Measurements from ENCODE around the gene TMEM132A.

DNA sequence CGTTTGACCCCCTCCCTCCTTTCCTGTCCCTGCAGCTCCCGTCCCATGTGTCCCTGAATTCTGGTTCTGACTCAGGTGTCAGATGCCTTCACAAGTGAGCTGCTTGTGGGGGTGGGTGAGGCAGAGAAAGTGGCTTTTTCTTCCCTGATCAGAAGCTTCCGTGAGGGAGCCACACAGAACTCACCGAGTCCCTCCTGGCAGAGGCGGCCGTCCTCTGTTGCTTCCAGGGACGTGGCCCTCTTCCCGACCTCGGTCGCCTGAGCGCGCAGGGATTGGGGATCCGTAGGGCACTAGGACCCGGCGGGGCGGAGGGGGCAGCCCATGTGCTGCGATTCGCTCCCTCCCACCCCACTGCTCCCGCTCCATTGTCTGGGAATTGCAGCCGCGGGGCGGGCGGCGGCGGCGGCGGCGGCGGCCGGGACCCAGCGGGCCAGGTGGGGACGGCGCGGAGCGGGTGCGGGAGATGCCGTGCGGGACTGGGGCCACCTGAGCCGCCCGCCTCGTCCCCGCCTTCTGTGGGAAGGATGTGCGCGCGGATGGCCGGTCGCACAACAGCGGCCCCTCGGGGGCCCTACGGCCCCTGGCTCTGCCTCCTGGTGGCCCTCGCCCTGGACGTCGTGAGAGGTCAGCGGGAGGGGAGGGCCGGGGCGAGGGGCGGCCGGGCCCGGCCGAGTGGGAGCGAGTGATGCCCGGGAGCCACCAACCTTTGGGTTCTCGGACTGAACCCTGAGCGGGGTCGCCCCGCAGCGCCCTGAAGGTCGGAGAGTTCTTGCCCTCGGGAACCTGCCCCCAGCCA is at the start of gene TMEM132A:
- TF ChIP-seq TAF1 (conservative IDR thresholded peaks at IDR 0.05) (no peak), MAX (IDR thresholded peaks at IDR 0.05) (no peak), REST (IDR thresholded peaks at IDR 0.05) (no peak), EGR1 (IDR thresholded peaks at IDR 0.05; ENCODE audit: low read depth in 2 of 2) (no peak), RAD21 (IDR thresholded peaks at IDR 0.05) (no peak), JUND (IDR thresholded peaks at IDR 0.05) (no peak), NR2F2 (IDR thresholded peaks at IDR 0.05) (no peak)
- TF ChIP-seq, protein P1, sequence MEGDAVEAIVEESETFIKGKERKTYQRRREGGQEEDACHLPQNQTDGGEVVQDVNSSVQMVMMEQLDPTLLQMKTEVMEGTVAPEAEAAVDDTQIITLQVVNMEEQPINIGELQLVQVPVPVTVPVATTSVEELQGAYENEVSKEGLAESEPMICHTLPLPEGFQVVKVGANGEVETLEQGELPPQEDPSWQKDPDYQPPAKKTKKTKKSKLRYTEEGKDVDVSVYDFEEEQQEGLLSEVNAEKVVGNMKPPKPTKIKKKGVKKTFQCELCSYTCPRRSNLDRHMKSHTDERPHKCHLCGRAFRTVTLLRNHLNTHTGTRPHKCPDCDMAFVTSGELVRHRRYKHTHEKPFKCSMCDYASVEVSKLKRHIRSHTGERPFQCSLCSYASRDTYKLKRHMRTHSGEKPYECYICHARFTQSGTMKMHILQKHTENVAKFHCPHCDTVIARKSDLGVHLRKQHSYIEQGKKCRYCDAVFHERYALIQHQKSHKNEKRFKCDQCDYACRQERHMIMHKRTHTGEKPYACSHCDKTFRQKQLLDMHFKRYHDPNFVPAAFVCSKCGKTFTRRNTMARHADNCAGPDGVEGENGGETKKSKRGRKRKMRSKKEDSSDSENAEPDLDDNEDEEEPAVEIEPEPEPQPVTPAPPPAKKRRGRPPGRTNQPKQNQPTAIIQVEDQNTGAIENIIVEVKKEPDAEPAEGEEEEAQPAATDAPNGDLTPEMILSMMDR (IDR thresholded peaks at IDR 0.05; ENCODE audit: low read depth, low read length, missing input control): no peak
- TF ChIP-seq, protein P2, sequence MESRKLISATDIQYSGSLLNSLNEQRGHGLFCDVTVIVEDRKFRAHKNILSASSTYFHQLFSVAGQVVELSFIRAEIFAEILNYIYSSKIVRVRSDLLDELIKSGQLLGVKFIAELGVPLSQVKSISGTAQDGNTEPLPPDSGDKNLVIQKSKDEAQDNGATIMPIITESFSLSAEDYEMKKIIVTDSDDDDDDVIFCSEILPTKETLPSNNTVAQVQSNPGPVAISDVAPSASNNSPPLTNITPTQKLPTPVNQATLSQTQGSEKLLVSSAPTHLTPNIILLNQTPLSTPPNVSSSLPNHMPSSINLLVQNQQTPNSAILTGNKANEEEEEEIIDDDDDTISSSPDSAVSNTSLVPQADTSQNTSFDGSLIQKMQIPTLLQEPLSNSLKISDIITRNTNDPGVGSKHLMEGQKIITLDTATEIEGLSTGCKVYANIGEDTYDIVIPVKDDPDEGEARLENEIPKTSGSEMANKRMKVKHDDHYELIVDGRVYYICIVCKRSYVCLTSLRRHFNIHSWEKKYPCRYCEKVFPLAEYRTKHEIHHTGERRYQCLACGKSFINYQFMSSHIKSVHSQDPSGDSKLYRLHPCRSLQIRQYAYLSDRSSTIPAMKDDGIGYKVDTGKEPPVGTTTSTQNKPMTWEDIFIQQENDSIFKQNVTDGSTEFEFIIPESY (IDR thresholded peaks at IDR 0.05): no peak
